Prostate gland (tissue), 2 donors: ENCODE results near the gene SYNE1. TPM values are rescaled to one million over a fixed set of nuclear protein-coding genes. Genes with fewer than 3 reads are reported as not detected.

Source experiments
- DNase-seq: peaks from one replicate; pipeline ENCODE4 v3.0.0-alpha.2; 2019; ENCODE audit warnings: low spot score
- H3K27ac ChIP-seq, 2 donors: fragments of 200-600 bp; sonication (generic); 2 replicates each; pipeline ENCODE4 v1.5.1; 2017 to 2019
- H3K27me3 ChIP-seq: fragments of 200-600 bp; sonication (generic); replicated peaks from 2 replicates; pipeline ENCODE4 v1.5.1; 2019; ENCODE audit not compliant: insufficient read depth
- H3K36me3 ChIP-seq, 2 donors: fragments of 200-600 bp; sonication (generic); 1 replicate in 1 of 2; 2 replicates in 1 of 2; pipeline versions ENCODE4 v1.5.1 to v1.8.1; 2017 to 2019
- H3K4me1 ChIP-seq: fragments of 200-600 bp; sonication (generic); replicated peaks from 2 replicates; pipeline ENCODE4 v1.5.1; 2019
- H3K4me3 ChIP-seq, 2 donors: fragments of 200-600 bp; sonication (generic); 2 replicates each; pipeline ENCODE4 v1.5.1; 2017 to 2019
- H3K9me3 ChIP-seq: fragments of 200-600 bp; sonication (generic); 2 replicates; pipeline ENCODE4 v1.5.1; 2017
- CTCF ChIP-seq, 4 experiments: fragments of 200-600 bp in 2 of 4; fragments of 450-650 bp in 2 of 4; sonication (generic) in 2 of 4; IDR thresholded peaks; 1 replicate in 3 of 4; 2 replicates in 1 of 4; pipeline ENCODE4 v1.5.1; 2016 to 2019; ENCODE audit warnings: antibody characterized with exemption in 4 of 4, mild to moderate bottlenecking in 2 of 4, moderate library complexity in 2 of 4
- POLR2A ChIP-seq: fragments of 450-650 bp; IDR thresholded peaks from one replicate; pipeline ENCODE4 v1.6.1; 2016; ENCODE audit warnings: antibody characterized with exemption, mild to moderate bottlenecking
- POLR2AphosphoS5 ChIP-seq: sonication (generic); formaldehyde crosslinking; IDR thresholded peaks from one replicate; pipeline ENCODE4 v1.6.1; 2017; ENCODE audit warnings: antibody characterized with exemption
- WGBS: methylation state at CpG from one replicate; pipeline ENCODE4 v1.1.5; 2018; 5-methylcytosine and 5-hydroxymethylcytosine counted together
- intact Hi-C: fragments of 100-400 bp; cut with DNase I; formaldehyde crosslinking; loops from one replicate; pipeline ENCODE4 v1.14.2; 2022
- total RNA-seq, 2 donors: library from RNA; depleted of rRNA; stranded (reverse); fragments of >200 nt; gene quantifications; one replicate each; pipeline ENCODE4 v1.1.0, GENCODE V29; 2016

SYNE1 gene
- total RNA-seq, 2 donors from 2014 or later: 36.5 to 154 TPM

GRCh38 chr6:152378169-152378568 lies 259.0 kb downstream of the SYNE1 start:
- Histone ChIP-seq H3K9me3 (no peaks in the 10 kb centered on the region), H3K4me3 (no peak overlapping the region), H3K36me3 (no peaks in the 10 kb centered on the region), H3K27ac (no peak overlapping the region), H3K4me1 (no peaks in the 10 kb centered on the region), H3K27me3 (no peaks in the 10 kb centered on the region)
- 66% methylated on average over 4 of the region's 4 CpGs for WGBS
- DNase-seq: no peak
- intact Hi-C loops: no loop called here
- TF ChIP-seq POLR2AphosphoS5 (no peak), POLR2A (no peak), CTCF (IDR thresholded peaks at IDR 0.05) (no peak)

- H3K4me1 ChIP-seq: no peaks in the 10 kb centered on the region
- no peaks in the 10 kb centered on the region for H3K27me3 ChIP-seq
- H3K27ac ChIP-seq: no peak overlapping the region
- H3K36me3 ChIP-seq: no peaks in the 10 kb centered on the region
- no peak overlapping the region for H3K4me3 ChIP-seq
- DNase-seq: no peak
- WGBS: 95% methylated on average over 6 of the region's 6 CpGs
- intact Hi-C loops: no loop called here
- no peaks in the 10 kb centered on the region for H3K9me3 ChIP-seq
- TF ChIP-seq CTCF (IDR thresholded peaks at IDR 0.05) (no peak), POLR2AphosphoS5 (no peak), POLR2A (no peak)
These were observed 262.0 kb downstream of the SYNE1 start for GRCh38 chr6:152375197-152375596.

GRCh38 chr6:152372945-152373344 lies 264.2 kb downstream of the SYNE1 start:
- Histone ChIP-seq H3K27me3 (no peaks in the 10 kb centered on the region), H3K9me3 (no peaks in the 10 kb centered on the region), H3K36me3 (no peaks in the 10 kb centered on the region), H3K27ac (no peak overlapping the region), H3K4me3 (no peak overlapping the region), H3K4me1 (no peaks in the 10 kb centered on the region)
- no peak for TF ChIP-seq POLR2A
- no peak for TF ChIP-seq CTCF (IDR thresholded peaks at IDR 0.05)
- TF ChIP-seq POLR2AphosphoS5: no peak
- WGBS: 94% methylated on average over 2 of the region's 2 CpGs
- no peak for DNase-seq
- intact Hi-C loops: no loop called here

- DNase-seq: no peak
- Histone ChIP-seq H3K4me1 (no peaks in the 10 kb centered on the region), H3K27ac (no peak overlapping the region), H3K9me3 (no peaks in the 10 kb centered on the region), H3K27me3 (no peaks in the 10 kb centered on the region), H3K4me3 (no peak overlapping the region), H3K36me3 (no peaks in the 10 kb centered on the region)
- TF ChIP-seq POLR2AphosphoS5 (no peak), POLR2A (no peak), CTCF (IDR thresholded peaks at IDR 0.05) (no peak)
- intact Hi-C loops: no loop called here
These were observed 265.4 kb downstream of the SYNE1 start for GRCh38 chr6:152371775-152372174.

GRCh38 chr6:152368751-152369624 lies 268.2 kb downstream of the SYNE1 start:
- Histone ChIP-seq H3K27ac (peak overlapping the region; percentile 48 to 55), H3K4me3 (no peak overlapping the region), H3K27me3 (no peaks in the 10 kb centered on the region), H3K36me3 (no peaks in the 10 kb centered on the region), H3K4me1 (no peaks in the 10 kb centered on the region), H3K9me3 (no peaks in the 10 kb centered on the region)
- DNase-seq: no peak
- 54% methylated on average over 20 of the region's 20 CpGs for WGBS
- intact Hi-C loops: no loop called here
- TF ChIP-seq CTCF (IDR thresholded peaks at IDR 0.05) (no peak), POLR2AphosphoS5 (no peak), POLR2A (no peak)
